ENCODE data around the gene SMIM35.

The SMIM35 gene

DNA sequence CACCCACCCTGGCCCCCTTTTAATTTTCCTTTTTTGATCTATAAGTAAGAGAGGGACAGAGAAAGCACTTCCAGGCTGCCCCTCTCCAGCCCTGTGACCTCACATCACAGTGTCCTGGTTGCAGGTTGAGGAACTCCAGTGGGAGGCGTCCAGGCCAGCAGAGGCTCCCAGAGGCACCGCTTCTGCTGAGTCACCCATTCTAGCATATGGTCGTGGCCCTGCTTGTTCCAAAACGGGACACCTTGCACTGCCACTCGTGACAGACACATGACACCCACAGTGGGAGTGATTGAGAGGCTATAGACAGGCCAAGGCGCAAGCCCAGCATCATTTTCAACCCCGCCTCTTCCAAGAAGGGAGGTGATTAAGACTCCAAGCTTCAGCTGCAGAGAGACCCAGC is 25.9 kb downstream of the SMIM35 start:
- H3K4me3 ChIP-seq (ENCODE audit: low read length) = no peak overlapping the region
- H3K79me2 ChIP-seq (ENCODE audit: control insufficient read depth, low read length) = no peaks in the 10 kb centered on the region
- peaks cover 11% of the 10 kb centered on the region; the same call in 1 of the 2 replicates for H3K27me3 ChIP-seq (ENCODE audit: control insufficient read depth, low read length)
- no peak overlapping the region for H3K27ac ChIP-seq (ENCODE audit: low read depth, low read length)
- no peaks in the 10 kb centered on the region for H3F3A ChIP-seq (ENCODE audit: control insufficient read depth, insufficient read depth)
- TF ChIP-seq CTCF (IDR thresholded peaks at IDR 0.05; ENCODE audit: low read depth, low read length, poor library complexity, severe bottlenecking) (no peak), EZH2phosphoT487 (IDR thresholded peaks at IDR 0.05; ENCODE audit: borderline replicate concordance, low read length) (no peak)
- no peaks in the 10 kb centered on the region for H3K36me3 ChIP-seq (ENCODE audit: control insufficient read depth, low read length)
- no peaks in the 10 kb centered on the region for H3K9me3 ChIP-seq (ENCODE audit: control insufficient read depth, insufficient read depth, low read length)
- no peak overlapping the region for H3K4me2 ChIP-seq (ENCODE audit: low read length)
- no peaks in the 10 kb centered on the region for H3K9me2 ChIP-seq (replicated peaks; ENCODE audit: control insufficient read depth, low read length)
- no peaks in the 10 kb centered on the region for H4K20me1 ChIP-seq (ENCODE audit: control insufficient read depth, insufficient read depth, low read depth, low read length)
- no peaks in the 10 kb centered on the region for H3K4me1 ChIP-seq (ENCODE audit: control insufficient read depth, low read length)

DNA sequence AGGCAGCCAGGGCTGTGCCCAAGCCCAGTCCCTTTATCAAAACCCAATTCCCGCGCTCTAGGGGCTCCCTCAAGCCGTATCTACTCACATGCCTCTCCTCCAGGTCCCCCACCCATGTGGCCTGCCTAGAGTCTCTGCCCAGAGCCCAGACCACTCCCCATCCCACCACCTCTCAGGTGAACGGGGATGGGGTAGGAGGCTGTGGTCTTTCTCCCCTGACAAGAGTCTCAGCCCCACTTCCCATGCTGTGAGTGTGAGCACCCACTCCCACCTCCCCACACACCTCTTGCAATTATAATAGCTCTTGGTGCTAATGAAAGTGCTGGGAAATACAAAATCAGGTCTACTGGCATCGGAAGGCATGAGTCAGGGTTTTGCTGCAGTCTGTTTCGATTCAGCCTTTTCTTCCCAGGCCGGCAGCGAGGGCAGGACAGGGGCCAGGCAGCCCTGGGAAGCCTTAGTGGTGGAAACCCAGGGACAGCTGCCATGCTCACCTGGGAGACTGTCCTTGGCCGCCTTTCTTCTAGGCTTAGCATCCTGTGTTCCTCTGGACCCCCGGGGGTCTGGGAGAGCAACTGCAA is 26.6 kb downstream of the SMIM35 start:
- H3K4me1 ChIP-seq (ENCODE audit: control insufficient read depth, low read length) = no peaks in the 10 kb centered on the region
- TF ChIP-seq CTCF (IDR thresholded peaks at IDR 0.05; ENCODE audit: low read depth, low read length, poor library complexity, severe bottlenecking) (no peak), EZH2phosphoT487 (IDR thresholded peaks at IDR 0.05; ENCODE audit: borderline replicate concordance, low read length) (no peak)
- no peaks in the 10 kb centered on the region for H3F3A ChIP-seq (ENCODE audit: control insufficient read depth, insufficient read depth)
- no peaks in the 10 kb centered on the region for H3K36me3 ChIP-seq (ENCODE audit: control insufficient read depth, low read length)
- no peak overlapping the region for H3K4me2 ChIP-seq (ENCODE audit: low read length)
- no peaks in the 10 kb centered on the region for H3K9me3 ChIP-seq (ENCODE audit: control insufficient read depth, insufficient read depth, low read length)
- H3K79me2 ChIP-seq (ENCODE audit: control insufficient read depth, low read length) = no peaks in the 10 kb centered on the region
- no peaks in the 10 kb centered on the region for H4K20me1 ChIP-seq (ENCODE audit: control insufficient read depth, insufficient read depth, low read depth, low read length)
- H3K27me3 ChIP-seq (ENCODE audit: control insufficient read depth, low read length) = peaks cover 11% of the 10 kb centered on the region; the same call in 1 of the 2 replicates
- H3K27ac ChIP-seq (ENCODE audit: low read depth, low read length) = no peak overlapping the region
- no peak overlapping the region for H3K4me3 ChIP-seq (ENCODE audit: low read length)
- H3K9me2 ChIP-seq (replicated peaks; ENCODE audit: control insufficient read depth, low read length) = no peaks in the 10 kb centered on the region

DNA sequence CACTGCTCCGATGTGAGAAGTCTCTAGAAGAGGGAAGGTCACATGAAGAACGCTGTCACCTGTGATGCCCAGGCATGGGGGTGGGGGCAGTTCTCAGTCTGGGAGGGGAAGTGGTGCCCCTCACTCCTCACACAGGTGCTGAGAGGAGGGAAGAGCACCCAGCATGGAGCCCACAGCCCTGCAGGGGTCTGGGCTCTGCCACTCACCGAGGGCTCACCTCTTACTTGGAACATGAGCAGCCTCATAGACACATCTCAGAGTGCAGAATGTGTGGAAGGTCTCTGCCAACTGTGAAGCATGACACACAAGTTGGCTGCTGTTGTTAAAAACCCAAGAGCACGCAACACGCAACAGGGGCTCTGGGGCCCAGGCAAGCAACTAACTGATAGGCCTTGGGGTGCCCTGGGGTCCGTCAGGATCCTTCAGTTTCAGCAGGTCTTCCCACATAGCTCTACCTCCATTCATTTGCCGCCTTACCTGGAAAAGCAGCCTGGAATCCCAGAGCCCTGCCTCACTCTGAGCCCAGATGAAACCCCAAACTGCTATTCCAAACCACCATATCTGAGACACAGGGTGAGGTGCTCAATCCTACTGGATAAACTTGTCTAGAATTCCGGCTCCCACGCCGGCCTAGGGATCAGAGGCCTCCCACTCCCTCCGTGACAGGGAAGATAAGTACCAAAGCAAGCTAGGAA is 27.4 kb downstream of the SMIM35 start:
- Histone ChIP-seq H3K27me3 (ENCODE audit: control insufficient read depth, low read length) (peaks cover 11% of the 10 kb centered on the region; the same call in 1 of the 2 replicates), H4K20me1 (ENCODE audit: control insufficient read depth, insufficient read depth, low read depth, low read length) (no peaks in the 10 kb centered on the region), H3K4me1 (ENCODE audit: control insufficient read depth, low read length) (no peaks in the 10 kb centered on the region), H3K9me3 (ENCODE audit: control insufficient read depth, insufficient read depth, low read length) (no peaks in the 10 kb centered on the region), H3K4me2 (ENCODE audit: low read length) (no peak overlapping the region), H3K27ac (ENCODE audit: low read depth, low read length) (no peak overlapping the region), H3K4me3 (ENCODE audit: low read length) (no peak overlapping the region), H3F3A (ENCODE audit: control insufficient read depth, insufficient read depth) (no peaks in the 10 kb centered on the region), H3K36me3 (ENCODE audit: control insufficient read depth, low read length) (no peaks in the 10 kb centered on the region), H3K79me2 (ENCODE audit: control insufficient read depth, low read length) (no peaks in the 10 kb centered on the region), H3K9me2 (replicated peaks; ENCODE audit: control insufficient read depth, low read length) (no peaks in the 10 kb centered on the region)
- no peak for TF ChIP-seq CTCF (IDR thresholded peaks at IDR 0.05; ENCODE audit: low read depth, low read length, poor library complexity, severe bottlenecking)
- no peak for TF ChIP-seq EZH2phosphoT487 (IDR thresholded peaks at IDR 0.05; ENCODE audit: borderline replicate concordance, low read length)

Measured in DOHH2 (cell line).